Esophagus squamous epithelium (tissue), 5 donors: ENCODE data around the gene CD93. TPM values are rescaled to one million over a fixed set of nuclear protein-coding genes. Genes with fewer than 3 reads are reported as not detected.

Experiments
- DNase-seq: peaks from one replicate; lab custom pipeline; 2025; lab: John Stamatoyannopoulos, UW
- H3K27ac ChIP-seq, 4 donors: fragments of 200-600 bp; sonication (generic); one replicate each; pipeline ENCODE4 v1.5.1; 2016 to 2019; ENCODE audit warnings: mild to moderate bottlenecking in 1 of 4
- H3K27me3 ChIP-seq, 4 donors: fragments of 200-600 bp; sonication (generic); 1 replicate in 3 of 4; 2 replicates in 1 of 4; pipeline versions ENCODE4 v1.5.1 to v1.6.0; 2017 to 2021; ENCODE audit warnings: antibody characterized with exemption in 1 of 4
- H3K36me3 ChIP-seq, 3 donors: fragments of 200-600 bp; sonication (generic); one replicate each; pipeline ENCODE4 v1.5.1; 2016 to 2019
- H3K4me1 ChIP-seq, 3 donors: fragments of 200-600 bp; sonication (generic); one replicate each; pipeline ENCODE4 v1.5.1; 2017 to 2019
- H3K4me3 ChIP-seq, 4 donors: fragments of 200-600 bp; sonication (generic); 1 replicate in 3 of 4; 2 replicates in 1 of 4; pipeline ENCODE4 v1.5.1; 2016 to 2019; ENCODE audit warnings: mild to moderate bottlenecking in 2 of 4, moderate library complexity in 1 of 4
- H3K9me3 ChIP-seq, 3 donors: fragments of 200-600 bp; sonication (generic); one replicate each; pipeline ENCODE4 v1.5.1; 2016 to 2019
- POLR2A ChIP-seq, 4 donors: fragments of 450-650 bp; IDR thresholded peaks; one replicate each; pipeline ENCODE4 v1.6.1; 2017; ENCODE audit warnings: antibody characterized with exemption in 4 of 4, mild to moderate bottlenecking in 4 of 4, moderate library complexity in 3 of 4
- WGBS, 2 donors: methylation state at CpG; one replicate each; pipeline ENCODE4 v1.1.5; 2018; 5-methylcytosine and 5-hydroxymethylcytosine counted together
- intact Hi-C: fragments of 100-400 bp; cut with DNase I; formaldehyde crosslinking; loops from one replicate; pipeline ENCODE4 v1.15.0; 2022
- total RNA-seq, 4 donors: library from RNA; depleted of rRNA; stranded (reverse); fragments of >200 nt; gene quantifications; one replicate each; pipeline ENCODE4 v1.1.0, GENCODE V29; 2016
- TF ChIP-seq, protein P1 (sequence below), 6 experiments: fragments of 450-650 bp in 4 of 6; fragments of 200-600 bp in 2 of 6; sonication (generic) in 2 of 6; IDR thresholded peaks; one replicate each; pipeline ENCODE4 v1.5.1; 2016 to 2019; ENCODE audit warnings: antibody characterized with exemption in 6 of 6, mild to moderate bottlenecking in 4 of 6, moderate library complexity in 4 of 6
- donor health status: DM: yes; HTN: yes; CAD: no.

Gene CD93
- total RNA-seq, 4 donors from 2014 or later: 4.5 to 22.9 (median 14.6) TPM

DNA sequence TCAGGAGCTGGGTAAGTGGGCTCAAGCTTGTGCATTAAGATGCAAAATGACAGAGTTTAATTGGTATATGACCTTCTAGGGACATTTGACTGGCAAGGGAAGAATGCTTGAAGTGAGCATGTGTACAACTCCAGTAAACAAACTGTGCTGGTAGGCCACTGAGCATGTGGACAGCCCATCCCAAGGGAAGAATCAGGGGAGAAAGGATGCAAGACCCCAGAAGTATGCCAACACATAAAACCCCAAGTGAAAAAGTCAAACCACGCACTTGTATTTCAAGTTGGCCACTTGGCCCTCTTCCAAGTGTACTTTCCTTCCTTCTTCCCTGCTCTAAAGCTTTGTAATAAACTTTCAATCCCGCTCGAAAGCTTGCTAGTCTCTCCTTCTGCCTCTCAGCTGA, 26.3 kb downstream of the CD93 start:
- Histone ChIP-seq H3K4me1 (peaks cover 12 to 56% (median 31%) of the 10 kb centered on the region in 3 donors), H3K4me3 (no peak overlapping the region), H3K9me3 (peaks cover 0 to 4% (median 0%) of the 10 kb centered on the region in 3 donors), H3K36me3 (no peaks in the 10 kb centered on the region), H3K27me3 (no peaks in the 10 kb centered on the region), H3K27ac (peak overlapping the region in 1 of 4 donors; percentile 14)
- no peak for DNase-seq
- 46 to 50% methylated on average over 3 of the region's 3 CpGs for WGBS, 2 donors
- intact Hi-C loops: no loop called here
- TF ChIP-seq POLR2A (IDR thresholded peaks at IDR 0.05): no peak
- TF ChIP-seq, protein P1, sequence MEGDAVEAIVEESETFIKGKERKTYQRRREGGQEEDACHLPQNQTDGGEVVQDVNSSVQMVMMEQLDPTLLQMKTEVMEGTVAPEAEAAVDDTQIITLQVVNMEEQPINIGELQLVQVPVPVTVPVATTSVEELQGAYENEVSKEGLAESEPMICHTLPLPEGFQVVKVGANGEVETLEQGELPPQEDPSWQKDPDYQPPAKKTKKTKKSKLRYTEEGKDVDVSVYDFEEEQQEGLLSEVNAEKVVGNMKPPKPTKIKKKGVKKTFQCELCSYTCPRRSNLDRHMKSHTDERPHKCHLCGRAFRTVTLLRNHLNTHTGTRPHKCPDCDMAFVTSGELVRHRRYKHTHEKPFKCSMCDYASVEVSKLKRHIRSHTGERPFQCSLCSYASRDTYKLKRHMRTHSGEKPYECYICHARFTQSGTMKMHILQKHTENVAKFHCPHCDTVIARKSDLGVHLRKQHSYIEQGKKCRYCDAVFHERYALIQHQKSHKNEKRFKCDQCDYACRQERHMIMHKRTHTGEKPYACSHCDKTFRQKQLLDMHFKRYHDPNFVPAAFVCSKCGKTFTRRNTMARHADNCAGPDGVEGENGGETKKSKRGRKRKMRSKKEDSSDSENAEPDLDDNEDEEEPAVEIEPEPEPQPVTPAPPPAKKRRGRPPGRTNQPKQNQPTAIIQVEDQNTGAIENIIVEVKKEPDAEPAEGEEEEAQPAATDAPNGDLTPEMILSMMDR (IDR thresholded peaks at IDR 0.05): no peak

DNA sequence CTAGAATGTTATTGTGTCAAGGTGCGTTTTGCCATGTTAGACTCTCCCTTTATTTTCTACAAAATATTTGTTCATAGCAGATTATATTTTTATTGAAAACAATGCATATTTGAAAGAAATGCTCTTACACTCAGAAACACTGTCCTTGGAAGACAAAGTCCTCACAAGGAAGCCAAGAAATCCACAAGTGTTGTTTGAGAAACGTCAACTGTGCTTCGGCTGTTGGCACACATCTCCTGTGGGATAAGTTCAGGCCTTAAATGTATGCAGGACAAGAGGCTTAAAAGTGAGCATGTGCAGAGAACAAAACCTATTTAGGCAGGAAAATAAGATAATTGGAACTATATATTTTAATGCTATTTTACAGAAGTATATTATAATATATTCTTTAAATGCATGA, 27.1 kb downstream of the CD93 start:
- intact Hi-C loops: no loop called here
- 62 to 82% methylated on average over 3 of the region's 3 CpGs for WGBS, 2 donors

DNA sequence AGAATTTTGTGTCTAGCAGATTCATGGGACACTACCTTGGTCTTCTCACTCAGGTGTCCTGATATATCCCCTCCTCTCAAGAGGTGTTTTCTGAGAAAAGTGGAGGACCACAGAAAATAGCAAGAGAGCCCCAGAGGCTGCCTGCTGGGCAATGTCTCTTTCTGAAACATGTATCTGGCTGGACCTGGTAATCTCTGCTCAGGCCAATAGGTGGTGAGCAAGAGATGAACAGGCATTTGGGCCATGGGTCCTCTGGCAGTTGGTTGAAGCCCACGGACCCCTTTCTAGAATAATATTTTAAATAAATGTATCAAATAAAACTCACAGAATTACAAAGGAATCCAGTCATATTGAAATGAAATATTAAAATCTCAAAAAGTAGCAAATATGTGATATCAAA, 27.9 kb downstream of the CD93 start:
- WGBS, 2 donors: 67 to 80% methylated on average over 1 of the region's 1 CpG
- no peak for DNase-seq
- H3K36me3 ChIP-seq: no peaks in the 10 kb centered on the region
- H3K9me3 ChIP-seq: peaks cover 0 to 4% (median 0%) of the 10 kb centered on the region in 3 donors
- no peak for TF ChIP-seq POLR2A (IDR thresholded peaks at IDR 0.05)
- TF ChIP-seq, protein P1 (IDR thresholded peaks at IDR 0.05): peak in 1 of 6 experiments; percentile 6
- H3K4me3 ChIP-seq: no peak overlapping the region
- no peak overlapping the region for H3K27ac ChIP-seq
- intact Hi-C loops: no loop called here
- H3K27me3 ChIP-seq: no peaks in the 10 kb centered on the region
- peaks cover 12 to 42% (median 31%) of the 10 kb centered on the region in 3 donors for H3K4me1 ChIP-seq

More for the DNA sequence above, 27.1 kb downstream of the CD93 start:
- Histone ChIP-seq H3K9me3 (peaks cover 0 to 4% (median 0%) of the 10 kb centered on the region in 3 donors), H3K36me3 (no peaks in the 10 kb centered on the region), H3K27ac (no peak overlapping the region), H3K4me1 (peaks cover 12 to 50% (median 31%) of the 10 kb centered on the region in 3 donors), H3K4me3 (no peak overlapping the region), H3K27me3 (no peaks in the 10 kb centered on the region)
- DNase-seq: no peak
- TF ChIP-seq POLR2A (IDR thresholded peaks at IDR 0.05): no peak
- TF ChIP-seq, protein P1 (IDR thresholded peaks at IDR 0.05): no peak

DNA sequence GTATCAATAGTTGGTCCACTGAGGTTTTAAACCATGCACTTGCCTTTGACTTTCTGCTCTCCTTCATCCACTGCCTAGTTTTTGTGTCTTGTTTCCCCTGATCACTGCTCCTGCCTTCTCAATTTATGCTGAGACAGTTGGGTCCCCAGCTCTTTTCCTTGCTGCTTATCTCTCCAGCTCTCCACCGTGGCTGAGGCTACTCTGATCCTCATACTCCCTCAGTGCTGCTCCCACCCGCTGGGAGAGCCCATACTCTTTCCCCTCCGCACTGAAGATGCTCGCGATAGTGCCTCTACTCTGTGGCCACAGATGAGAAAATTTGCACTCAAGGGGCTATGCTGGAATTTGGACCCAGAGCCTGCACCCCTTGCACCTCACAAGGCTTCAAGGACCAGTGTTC, 33.2 kb downstream of the CD93 start:
- H3K4me3 ChIP-seq: no peak overlapping the region
- H3K27ac ChIP-seq: no peak overlapping the region
- intact Hi-C loops: no loop called here
- DNase-seq: no peak
- H3K4me1 ChIP-seq: peaks cover 7 to 44% (median 12%) of the 10 kb centered on the region in 3 donors
- H3K9me3 ChIP-seq: peaks cover 0 to 4% (median 0%) of the 10 kb centered on the region in 3 donors
- peaks cover 0 to 39% (median 0%) of the 10 kb centered on the region in 4 donors for H3K27me3 ChIP-seq
- no peaks in the 10 kb centered on the region for H3K36me3 ChIP-seq
- WGBS, 2 donors: 93 to 94% methylated on average over 5 of the region's 5 CpGs
- TF ChIP-seq POLR2A (IDR thresholded peaks at IDR 0.05): no peak
- TF ChIP-seq, protein P1 (IDR thresholded peaks at IDR 0.05): no peak

DNA sequence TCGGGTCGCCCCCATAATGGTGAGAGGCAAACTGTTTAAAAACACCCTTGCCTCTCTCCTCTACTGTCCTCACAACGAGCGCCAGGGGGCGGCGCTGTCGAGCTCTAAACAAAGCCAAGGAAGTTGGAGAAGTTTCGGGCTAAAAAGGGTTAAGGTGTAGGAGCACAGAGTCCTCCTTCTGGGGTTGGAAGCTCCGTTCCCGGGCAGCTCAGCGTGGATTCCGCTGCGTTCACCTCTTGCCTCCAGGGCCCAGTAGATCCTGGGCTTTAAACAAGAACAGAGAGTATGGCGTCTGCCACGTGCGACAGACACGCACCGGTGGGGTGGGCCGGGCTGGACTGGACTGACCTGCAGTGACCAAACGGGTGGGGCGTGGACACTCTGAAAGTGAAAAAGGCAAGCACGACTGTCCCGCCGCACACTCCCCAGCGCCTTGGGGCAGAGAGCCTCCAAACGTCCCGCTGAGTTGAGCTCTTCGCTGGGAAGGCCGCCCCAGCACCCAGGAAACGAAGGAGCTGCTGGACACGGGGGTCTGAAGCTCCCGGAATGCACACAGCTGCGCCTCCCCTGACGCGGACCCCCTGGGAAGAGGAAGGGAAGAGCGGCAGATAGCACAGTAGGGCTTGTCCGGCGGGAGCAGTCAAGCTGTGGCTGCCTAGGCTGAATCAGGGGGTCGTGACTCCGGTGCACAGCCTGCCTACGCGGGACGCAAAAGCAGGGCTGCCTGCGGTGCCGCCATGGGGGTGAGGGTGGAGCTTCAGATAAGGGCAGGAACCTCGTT, 35.1 kb downstream of the CD93 start:
- Histone ChIP-seq H3K36me3 (no peaks in the 10 kb centered on the region), H3K4me3 (peak overlapping the region; percentile 45 to 78 (median 66)), H3K27me3 (peaks cover 0 to 56% (median 0%) of the 10 kb centered on the region in 4 donors), H3K9me3 (no peaks in the 10 kb centered on the region), H3K27ac (peak overlapping the region; percentile 93 to 98 (median 96)), H3K4me1 (peaks cover 12 to 63% (median 23%) of the 10 kb centered on the region in 3 donors)
- DNase-seq: peak; percentile 33
- 15 to 26% methylated on average over 15 to 18 of the region's 46 CpGs for WGBS, 2 donors
- TF ChIP-seq, protein P1 (IDR thresholded peaks at IDR 0.05): peak; percentile 68 to 94 (median 79)
- TF ChIP-seq POLR2A (IDR thresholded peaks at IDR 0.05): peak in 2 of 4 donors; percentile 40 to 55
- intact Hi-C loops: no loop called here
